Stimulated activated naive CD8-positive, alpha-beta T cell treated with anti-CD3 and anti-CD28 coated beads, Interleukin-15, Interleukin-2, amounts not matched to agents 100 U/mL and 50 U/mL, for 24 hours (primary cell): ENCODE measurements around the gene KDELR3.
A peak's percentile ranks its signal among the peaks of the same experiment; 100 is the strongest.

Source experiments
- ATAC-seq: fragments of 150-1000 bp; cut with Tn5 transposase; one replicate; pipeline ENCODE4 v1.10.0; 2021
- DNase-seq: peaks from one replicate; pipeline ENCODE4 v3.0.0; 2021

The KDELR3 gene

GRCh38 chr22:38482662-38483308 lies 14.9 kb downstream of the KDELR3 start:
- ATAC-seq (no peak), DNase-seq (no peak)

GRCh38 chr22:38484244-38484643 lies 16.3 kb downstream of the KDELR3 start:
- DNase-seq = no peak

GRCh38 chr22:38485783-38486182 lies 17.9 kb downstream of the KDELR3 start:
- DNase-seq (no peak), ATAC-seq (no peak)

More at GRCh38 chr22:38484244-38484643, 16.3 kb downstream of the KDELR3 start:
- ATAC-seq = no peak

- ATAC-seq (peak; percentile 70), DNase-seq (no peak)
Observed at GRCh38 chr22:38487946-38488345, 20.1 kb downstream of the KDELR3 start.

- DNase-seq = no peak
Observed at GRCh38 chr22:38489142-38489541, 21.2 kb downstream of the KDELR3 start.

GRCh38 chr22:38489561-38490145 lies 21.8 kb downstream of the KDELR3 start:
- no peak for DNase-seq
- ATAC-seq = no peak

More at GRCh38 chr22:38489142-38489541, 21.2 kb downstream of the KDELR3 start:
- no peak for ATAC-seq

GRCh38 chr22:38490475-38490874 lies 22.6 kb downstream of the KDELR3 start:
- no peak for ATAC-seq
- no peak for DNase-seq

GRCh38 chr22:38490915-38491314 lies 23.0 kb downstream of the KDELR3 start:
- no peak for DNase-seq
- ATAC-seq = no peak

GRCh38 chr22:38491707-38492348 lies 23.9 kb downstream of the KDELR3 start:
- DNase-seq (no peak), ATAC-seq (no peak)

- no peak for DNase-seq
- ATAC-seq = no peak
Observed at GRCh38 chr22:38494498-38494897, 26.6 kb downstream of the KDELR3 start.

- ATAC-seq (no peak), DNase-seq (no peak)
Observed at GRCh38 chr22:38494939-38495338, 27.0 kb downstream of the KDELR3 start.

GRCh38 chr22:38497869-38498268 lies 30.0 kb downstream of the KDELR3 start:
- DNase-seq = no peak

GRCh38 chr22:38501797-38502672 lies 34.1 kb downstream of the KDELR3 start:
- ATAC-seq = no peak

More at GRCh38 chr22:38497869-38498268, 30.0 kb downstream of the KDELR3 start:
- ATAC-seq = peak; percentile 67

GRCh38 chr22:38503021-38503420 lies 35.1 kb downstream of the KDELR3 start:
- DNase-seq (no peak), ATAC-seq (no peak)

More at GRCh38 chr22:38501797-38502672, 34.1 kb downstream of the KDELR3 start:
- no peak for DNase-seq

- ATAC-seq = no peak
- DNase-seq = peak; percentile 68
Observed at GRCh38 chr22:38504731-38505540, 37.0 kb downstream of the KDELR3 start.

- DNase-seq (peak; percentile 71), ATAC-seq (peak; percentile 14)
Observed at GRCh38 chr22:38505541-38506117, 37.7 kb downstream of the KDELR3 start.

- ATAC-seq (peak; percentile 93), DNase-seq (peak; percentile 94)
Observed at GRCh38 chr22:38506118-38506962, 38.4 kb downstream of the KDELR3 start, which contains the start of gene DDX17. DDX17 (minus strand) TSS chr22:38506311.

- ATAC-seq (no peak), DNase-seq (no peak)
Observed at GRCh38 chr22:38510416-38510970, 42.6 kb downstream of the KDELR3 start.

GRCh38 chr22:38513063-38513462 lies 45.2 kb downstream of the KDELR3 start:
- peak; percentile 88 for ATAC-seq
- DNase-seq = peak; percentile 42

- no peak for ATAC-seq
- DNase-seq = no peak
Observed at GRCh38 chr22:38518620-38519019, 50.7 kb downstream of the KDELR3 start.
